ENCODE results near the gene CLEC3A. TPM values are rescaled to one million over a fixed set of nuclear protein-coding genes. Genes with fewer than 3 reads are reported as not detected.
"Not testable (repeated sequence)": the region's sequence is repeated elsewhere in the genome, so short reads cannot be mapped to it uniquely, and the experiment has no call there.

CLEC3A gene
- polyA plus RNA-seq: 0.36 TPM
- long read RNA-seq, donor 1: 0 reads
- long read RNA-seq, donor 2: 0 reads
- long read RNA-seq, donor 3: 0 reads
- long read RNA-seq, donor 4: 0 reads
- long read RNA-seq, donor 5: 0 reads
- long read RNA-seq, donor 6: 0 reads
- long read RNA-seq, donor 7: 0 reads
- long read RNA-seq, donor 8: 0 reads
- long read RNA-seq, donor 9: 0 reads
- long read RNA-seq, donor 10: 0 reads
- long read RNA-seq, donor 11: 0 reads

DNA sequence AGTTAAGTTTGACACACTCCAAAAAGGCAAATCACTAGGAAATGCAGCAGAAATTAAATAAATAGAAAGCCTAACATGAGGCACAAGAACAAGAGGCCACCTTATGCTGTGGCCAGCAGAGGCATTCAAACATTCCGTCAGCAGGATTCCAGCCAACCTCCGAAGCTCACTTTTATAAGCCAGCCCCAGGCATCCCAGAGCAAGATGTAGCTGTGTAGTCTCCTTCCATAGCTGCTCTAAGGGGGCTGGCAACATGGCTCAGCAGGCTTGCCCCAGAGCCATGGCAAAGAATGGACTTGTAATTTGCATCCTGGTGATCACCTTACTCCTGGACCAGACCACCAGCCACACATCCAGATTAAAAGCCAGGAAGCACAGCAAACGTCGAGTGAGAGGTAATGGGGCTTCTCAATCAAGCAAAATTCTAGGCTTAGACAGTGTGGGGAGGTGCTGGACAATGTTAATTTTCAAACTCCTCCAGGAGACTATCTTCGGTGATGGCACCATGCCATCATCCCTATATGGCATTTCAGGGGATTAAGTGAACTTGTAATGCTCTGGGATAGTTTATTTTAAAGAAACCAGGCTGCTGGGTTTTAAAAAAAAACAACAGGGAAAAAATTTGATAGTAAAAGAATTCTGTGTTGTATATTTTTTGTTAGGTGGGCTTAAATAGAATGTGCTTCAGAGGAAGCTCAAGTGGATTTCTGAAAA lies at the start of gene CLEC3A:
TSS of gene CLEC3A (plus strand) at position 202 of the 714 bp plus-strand sequence. CDS start at position 281, 79 bp downstream.
- Histone ChIP-seq H3K27ac (ENCODE audit: low read length) (no peak within 1 kb of the TSS), H3K36me3 (ENCODE audit: control insufficient read depth, insufficient read depth, low read length) (no peaks in the 10 kb centered on the region), H3K27me3 (ENCODE audit: control insufficient read depth, insufficient read depth, low read length) (no peaks in the 10 kb centered on the region), H3K4me3 (ENCODE audit: low read length) (no peak within 1 kb of the TSS), H3K9me3 (ENCODE audit: control insufficient read depth, low read depth, low read length) (no peaks in the 10 kb centered on the region), H3K4me1 (ENCODE audit: control insufficient read depth, insufficient read depth, low read length) (no peaks in the 10 kb centered on the region)
- DNase-seq: no peak
- no CpG with 5 or more reads among the region's 5 CpGs for WGBS (ENCODE audit: insufficient coverage, low lambda C conversion rate)

DNA sequence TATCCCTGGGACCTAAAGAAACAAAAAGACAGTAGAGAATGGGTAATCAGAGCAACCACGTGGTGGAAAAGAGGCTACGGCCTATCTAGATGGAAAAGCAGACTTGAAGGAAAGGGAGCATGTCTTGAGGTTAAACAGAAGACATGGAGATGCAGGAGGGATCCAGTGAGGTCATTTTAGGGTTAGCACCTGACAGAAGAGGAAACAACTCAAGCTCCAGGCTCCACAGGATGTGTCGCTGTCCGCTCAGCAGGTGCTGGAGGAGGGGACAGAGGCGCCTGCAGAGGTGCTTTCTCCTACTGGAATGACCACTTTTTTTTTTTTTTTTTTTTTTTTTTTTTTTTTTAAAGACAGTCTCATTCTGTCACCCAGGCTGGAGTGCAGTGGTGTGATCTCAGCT lies 47.5 kb upstream of the CLEC3A start:
- H3K9me3 ChIP-seq (ENCODE audit: control insufficient read depth, low read depth, low read length): no peaks in the 10 kb centered on the region
- H3K4me1 ChIP-seq (ENCODE audit: control insufficient read depth, insufficient read depth, low read length): no peaks in the 10 kb centered on the region
- peaks cover 3% of the 10 kb centered on the region for H3K27me3 ChIP-seq (ENCODE audit: control insufficient read depth, insufficient read depth, low read length)
- DNase-seq: no peak
- no peaks in the 10 kb centered on the region for H3K36me3 ChIP-seq (ENCODE audit: control insufficient read depth, insufficient read depth, low read length)
- no peak overlapping the region for H3K27ac ChIP-seq (ENCODE audit: low read length)
- no peak overlapping the region for H3K4me3 ChIP-seq (ENCODE audit: low read length)
- 63% methylated on average over 2 of the region's 5 CpGs for WGBS (ENCODE audit: insufficient coverage, low lambda C conversion rate)

- peaks cover 3% of the 10 kb centered on the region for H3K27me3 ChIP-seq (ENCODE audit: control insufficient read depth, insufficient read depth, low read length)
- H3K4me3 ChIP-seq (ENCODE audit: low read length): no peak overlapping the region
- no peak overlapping the region for H3K27ac ChIP-seq (ENCODE audit: low read length)
- WGBS (ENCODE audit: insufficient coverage, low lambda C conversion rate): no CpG with 5 or more reads among the region's 3 CpGs
- H3K9me3 ChIP-seq (ENCODE audit: control insufficient read depth, low read depth, low read length): no peaks in the 10 kb centered on the region
- no peaks in the 10 kb centered on the region for H3K4me1 ChIP-seq (ENCODE audit: control insufficient read depth, insufficient read depth, low read length)
- no peak for DNase-seq
- no peaks in the 10 kb centered on the region for H3K36me3 ChIP-seq (ENCODE audit: control insufficient read depth, insufficient read depth, low read length)
Observed at GRCh38 chr16:77975942-77976341, 46.4 kb upstream of the CLEC3A start.

- H3K36me3 ChIP-seq (ENCODE audit: control insufficient read depth, insufficient read depth, low read length): no peaks in the 10 kb centered on the region
- no peaks in the 10 kb centered on the region for H3K4me1 ChIP-seq (ENCODE audit: control insufficient read depth, insufficient read depth, low read length)
- H3K4me3 ChIP-seq (ENCODE audit: low read length): no peak overlapping the region
- DNase-seq: no peak
- H3K27me3 ChIP-seq (ENCODE audit: control insufficient read depth, insufficient read depth, low read length): peaks cover 3% of the 10 kb centered on the region
- no peaks in the 10 kb centered on the region for H3K9me3 ChIP-seq (ENCODE audit: control insufficient read depth, low read depth, low read length)
- WGBS (ENCODE audit: insufficient coverage, low lambda C conversion rate): no CpG with 5 or more reads among the region's 5 CpGs
- H3K27ac ChIP-seq (ENCODE audit: low read length): no peak overlapping the region
Observed at GRCh38 chr16:77977339-77977738, 45.0 kb upstream of the CLEC3A start.

DNA sequence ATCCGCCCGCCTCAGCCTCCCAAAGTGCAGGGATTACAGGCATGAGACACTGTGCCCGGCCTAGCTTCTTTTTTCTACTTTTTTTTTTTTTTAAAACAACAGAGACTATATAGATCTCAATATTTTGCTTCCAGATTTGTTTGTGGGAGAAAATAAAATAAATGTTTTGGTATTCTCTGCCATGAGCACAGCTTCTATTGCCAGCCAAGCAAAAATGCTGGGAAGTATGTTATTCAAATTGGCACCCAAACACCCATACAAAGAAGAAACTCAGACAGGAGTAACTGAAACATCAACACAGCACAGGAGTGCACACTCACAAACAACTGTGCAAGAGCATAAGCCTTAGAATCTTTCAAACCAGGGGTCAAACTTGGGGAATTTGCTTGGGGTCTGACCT lies 37.2 kb upstream of the CLEC3A start:
- no peak for DNase-seq
- H3K27ac ChIP-seq (ENCODE audit: low read length): no peak overlapping the region
- no peaks in the 10 kb centered on the region for H3K4me1 ChIP-seq (ENCODE audit: control insufficient read depth, insufficient read depth, low read length)
- no peaks in the 10 kb centered on the region for H3K27me3 ChIP-seq (ENCODE audit: control insufficient read depth, insufficient read depth, low read length)
- WGBS (ENCODE audit: insufficient coverage, low lambda C conversion rate): no CpG with 5 or more reads among the region's 3 CpGs
- no peaks in the 10 kb centered on the region for H3K9me3 ChIP-seq (ENCODE audit: control insufficient read depth, low read depth, low read length)
- no peak overlapping the region for H3K4me3 ChIP-seq (ENCODE audit: low read length)
- no peaks in the 10 kb centered on the region for H3K36me3 ChIP-seq (ENCODE audit: control insufficient read depth, insufficient read depth, low read length)

DNA sequence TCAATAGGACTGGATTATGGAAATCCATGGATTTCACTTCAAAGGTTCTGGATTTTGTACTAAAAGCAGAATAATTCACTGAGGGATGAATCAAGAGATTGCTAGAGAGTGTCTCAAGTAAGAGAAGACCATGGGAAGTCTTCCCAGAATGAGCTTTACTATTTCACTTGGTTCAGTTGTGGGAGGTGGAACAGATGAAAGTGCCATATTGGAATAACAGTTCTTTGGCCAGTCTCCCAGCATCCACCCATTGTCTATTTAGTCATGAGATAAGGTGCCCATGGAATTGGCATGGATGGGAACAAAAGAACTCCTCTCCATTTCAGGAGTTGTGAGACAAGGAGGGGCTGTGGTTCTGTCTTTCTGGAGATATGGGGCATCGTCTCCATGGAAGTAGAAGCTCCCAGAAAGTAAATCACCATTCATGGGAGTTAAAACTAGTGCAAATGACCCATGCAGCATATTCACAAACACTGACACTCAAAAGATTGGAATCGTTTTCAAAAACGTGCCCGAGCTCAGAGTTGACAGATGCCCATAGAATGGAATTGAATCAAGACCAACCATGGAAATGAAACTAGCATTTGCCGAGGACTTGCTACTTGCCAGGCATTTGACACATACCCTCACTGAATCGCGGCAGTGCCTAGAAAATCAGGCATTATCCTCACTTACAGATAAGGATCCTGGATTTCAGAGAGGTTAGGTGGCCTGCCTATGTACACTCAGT lies 36.2 kb upstream of the CLEC3A start:
- Histone ChIP-seq H3K36me3 (ENCODE audit: control insufficient read depth, insufficient read depth, low read length) (no peaks in the 10 kb centered on the region), H3K9me3 (ENCODE audit: control insufficient read depth, low read depth, low read length) (no peaks in the 10 kb centered on the region), H3K27me3 (ENCODE audit: control insufficient read depth, insufficient read depth, low read length) (no peaks in the 10 kb centered on the region), H3K4me1 (ENCODE audit: control insufficient read depth, insufficient read depth, low read length) (no peaks in the 10 kb centered on the region), H3K4me3 (ENCODE audit: low read length) (no peak overlapping the region), H3K27ac (ENCODE audit: low read length) (no peak overlapping the region)
- DNase-seq: no peak
- 100% methylated on average over 3 of the region's 7 CpGs for WGBS (ENCODE audit: insufficient coverage, low lambda C conversion rate)

DNA sequence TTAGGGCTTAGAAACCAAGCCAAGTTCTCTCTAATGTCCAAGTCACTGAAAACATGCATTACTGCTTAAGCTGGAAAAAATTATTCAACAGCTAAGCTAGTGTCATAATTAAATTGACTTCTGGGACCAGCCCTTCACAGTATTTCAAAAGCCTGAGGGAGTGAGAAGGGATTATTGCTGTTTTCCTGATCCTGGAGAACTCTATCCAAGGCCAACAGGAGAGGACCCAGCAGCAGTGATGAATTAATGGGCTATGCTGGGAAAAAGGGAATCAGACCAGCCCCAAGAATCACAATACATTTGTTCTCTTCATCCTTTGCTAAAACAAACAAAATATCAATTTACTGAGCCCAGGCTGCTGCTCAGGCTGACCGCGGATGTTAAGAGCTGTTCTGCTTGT lies 34.5 kb upstream of the CLEC3A start:
- H3K4me1 ChIP-seq (ENCODE audit: control insufficient read depth, insufficient read depth, low read length): no peaks in the 10 kb centered on the region
- no peaks in the 10 kb centered on the region for H3K27me3 ChIP-seq (ENCODE audit: control insufficient read depth, insufficient read depth, low read length)
- WGBS (ENCODE audit: insufficient coverage, low lambda C conversion rate): no CpG with 5 or more reads among the region's 2 CpGs
- no peak overlapping the region for H3K4me3 ChIP-seq (ENCODE audit: low read length)
- no peaks in the 10 kb centered on the region for H3K9me3 ChIP-seq (ENCODE audit: control insufficient read depth, low read depth, low read length)
- H3K36me3 ChIP-seq (ENCODE audit: control insufficient read depth, insufficient read depth, low read length): no peaks in the 10 kb centered on the region
- no peak for DNase-seq
- no peak overlapping the region for H3K27ac ChIP-seq (ENCODE audit: low read length)

DNA sequence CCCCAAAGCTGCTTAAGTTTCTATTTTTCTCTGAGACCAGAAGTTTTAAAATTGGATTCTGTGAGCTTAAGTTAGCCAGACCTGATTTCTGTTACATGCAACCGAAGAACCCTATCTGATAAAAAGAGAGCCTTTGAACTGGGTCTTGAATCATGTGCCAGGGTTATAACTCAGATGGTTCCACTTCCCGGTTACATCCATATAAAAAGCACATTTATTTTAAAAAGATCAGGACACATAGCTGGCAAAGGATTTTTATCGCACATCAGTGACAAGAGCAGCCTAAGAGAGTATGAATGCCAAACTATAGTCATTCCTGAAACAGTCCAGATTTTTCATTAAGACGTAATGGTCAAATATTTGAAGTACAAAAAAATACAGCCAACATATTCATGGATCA lies 32.5 kb upstream of the CLEC3A start:
- Histone ChIP-seq H3K27ac (ENCODE audit: low read length) (no peak overlapping the region), H3K9me3 (ENCODE audit: control insufficient read depth, low read depth, low read length) (no peaks in the 10 kb centered on the region), H3K27me3 (ENCODE audit: control insufficient read depth, insufficient read depth, low read length) (no peaks in the 10 kb centered on the region), H3K4me1 (ENCODE audit: control insufficient read depth, insufficient read depth, low read length) (no peaks in the 10 kb centered on the region), H3K4me3 (ENCODE audit: low read length) (no peak overlapping the region), H3K36me3 (ENCODE audit: control insufficient read depth, insufficient read depth, low read length) (no peaks in the 10 kb centered on the region)
- DNase-seq: no peak
- no CpG with 5 or more reads among the region's 4 CpGs for WGBS (ENCODE audit: insufficient coverage, low lambda C conversion rate)

DNA sequence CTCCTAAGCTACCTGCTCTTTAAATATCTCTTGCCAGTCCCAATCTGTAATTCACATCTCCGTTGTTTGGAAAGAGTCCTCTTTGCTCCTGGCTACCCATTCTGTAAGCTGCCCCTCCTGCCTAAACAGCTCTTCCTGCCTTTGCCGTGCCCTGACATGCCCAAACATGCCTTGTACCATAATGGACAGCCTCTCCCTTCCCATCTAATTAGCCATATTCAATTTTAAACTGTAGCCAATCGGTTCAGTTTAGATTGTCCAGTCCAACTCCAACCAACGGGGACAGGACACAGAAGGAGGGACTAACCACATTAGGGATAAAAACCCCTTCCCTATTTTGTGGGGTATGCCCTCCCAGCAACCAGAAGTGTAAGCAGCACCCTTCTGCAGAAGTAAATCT lies 30.6 kb upstream of the CLEC3A start:
- Histone ChIP-seq H3K36me3 (ENCODE audit: control insufficient read depth, insufficient read depth, low read length) (no peaks in the 10 kb centered on the region), H3K27ac (ENCODE audit: low read length) (no peak overlapping the region), H3K27me3 (ENCODE audit: control insufficient read depth, insufficient read depth, low read length) (no peaks in the 10 kb centered on the region), H3K9me3 (ENCODE audit: control insufficient read depth, low read depth, low read length) (peaks cover 6% of the 10 kb centered on the region), H3K4me1 (ENCODE audit: control insufficient read depth, insufficient read depth, low read length) (no peaks in the 10 kb centered on the region), H3K4me3 (ENCODE audit: low read length) (no peak overlapping the region)
- no peak for DNase-seq
- no CpG with 5 or more reads among the region's 4 CpGs for WGBS (ENCODE audit: insufficient coverage, low lambda C conversion rate)

DNA sequence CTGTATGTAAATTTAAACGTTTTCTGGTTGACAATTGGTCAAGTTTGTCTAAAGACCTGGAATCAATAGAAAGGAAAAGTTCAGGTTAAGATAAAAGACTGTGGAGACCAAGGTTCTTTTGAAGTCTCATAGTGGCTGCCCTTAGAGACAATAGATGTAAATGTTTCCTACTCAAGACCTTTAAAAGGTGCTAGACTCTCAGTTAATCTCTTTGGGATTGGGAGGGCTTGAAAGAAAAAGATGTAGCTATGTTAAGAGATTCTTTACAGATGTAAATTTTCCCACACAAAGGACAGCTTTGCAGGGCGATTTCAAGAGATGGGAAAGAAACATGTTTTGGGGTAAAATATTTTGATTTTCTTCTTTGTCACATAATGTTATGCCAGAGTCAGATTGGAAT lies 30.0 kb upstream of the CLEC3A start:
- H3K27me3 ChIP-seq (ENCODE audit: control insufficient read depth, insufficient read depth, low read length); H3K27ac ChIP-seq (ENCODE audit: low read length); H3K4me1 ChIP-seq (ENCODE audit: control insufficient read depth, insufficient read depth, low read length); H3K4me3 ChIP-seq (ENCODE audit: low read length); H3K9me3 ChIP-seq (ENCODE audit: control insufficient read depth, low read depth, low read length); DNase-seq; H3K36me3 ChIP-seq (ENCODE audit: control insufficient read depth, insufficient read depth, low read length): not testable (repeated sequence)
- WGBS (ENCODE audit: insufficient coverage, low lambda C conversion rate): no CpG with 5 or more reads among the region's 2 CpGs
